NCI-H2029 treated with DMSO at 0.1 percent for 48 hours (cell line): ENCODE measurements around the gene SFXN5.

Experiments
- DNase-seq: peaks from one replicate; lab custom pipeline; 2025; lab: John Stamatoyannopoulos, UW

Gene SFXN5

DNA sequence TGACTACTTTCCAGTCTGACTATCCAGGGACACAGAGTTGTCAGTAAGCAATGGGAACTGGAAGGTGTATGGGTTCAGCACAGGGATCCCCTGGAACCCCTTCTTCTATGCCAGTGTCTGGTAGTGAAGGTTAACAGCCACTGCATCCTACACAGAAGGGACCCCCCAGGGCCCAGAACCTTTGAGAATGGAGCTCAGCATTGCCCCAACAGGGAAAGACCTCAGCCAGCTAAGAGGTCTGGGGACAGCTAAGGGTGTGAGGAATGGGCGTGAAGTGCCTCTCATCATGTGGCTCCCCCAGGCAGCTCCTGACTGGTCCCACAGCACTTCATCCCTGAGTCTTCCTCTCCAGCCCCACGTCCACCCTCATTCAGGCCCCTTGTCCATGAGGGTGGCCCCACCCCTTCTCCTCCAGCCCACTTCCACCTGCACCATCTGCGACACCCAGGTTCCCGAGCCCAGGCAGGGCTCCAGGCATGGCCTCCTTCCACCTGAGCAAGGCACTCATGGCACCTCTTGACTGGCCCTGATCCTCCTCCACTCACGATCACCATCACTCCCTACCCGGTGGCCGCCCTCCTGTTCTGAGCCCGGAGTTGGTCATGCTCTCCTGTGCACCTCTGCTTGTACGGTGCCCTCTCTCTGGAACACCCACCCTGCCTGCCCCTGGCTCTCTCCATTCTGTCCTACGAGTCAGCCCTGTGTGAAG is 77.1 kb downstream of the SFXN5 start:
- no peak for DNase-seq

DNA sequence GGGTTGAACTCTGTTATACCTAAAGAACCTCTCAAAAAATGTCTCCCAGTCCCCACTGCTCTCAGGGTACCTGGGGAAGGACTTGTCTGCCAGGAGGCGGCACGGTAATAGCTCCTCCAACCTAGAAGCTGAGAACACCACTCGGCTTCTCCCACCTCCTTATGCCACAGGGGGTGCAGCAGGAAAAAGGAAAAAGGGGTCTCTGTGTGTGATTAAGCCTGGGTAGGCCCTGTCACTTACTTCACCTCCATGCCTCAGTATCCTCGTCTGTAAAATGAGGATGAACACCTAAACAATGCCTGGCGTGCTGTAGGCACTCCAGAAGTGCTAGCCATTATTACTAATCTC is 77.6 kb downstream of the SFXN5 start:
- DNase-seq: no peak

DNA sequence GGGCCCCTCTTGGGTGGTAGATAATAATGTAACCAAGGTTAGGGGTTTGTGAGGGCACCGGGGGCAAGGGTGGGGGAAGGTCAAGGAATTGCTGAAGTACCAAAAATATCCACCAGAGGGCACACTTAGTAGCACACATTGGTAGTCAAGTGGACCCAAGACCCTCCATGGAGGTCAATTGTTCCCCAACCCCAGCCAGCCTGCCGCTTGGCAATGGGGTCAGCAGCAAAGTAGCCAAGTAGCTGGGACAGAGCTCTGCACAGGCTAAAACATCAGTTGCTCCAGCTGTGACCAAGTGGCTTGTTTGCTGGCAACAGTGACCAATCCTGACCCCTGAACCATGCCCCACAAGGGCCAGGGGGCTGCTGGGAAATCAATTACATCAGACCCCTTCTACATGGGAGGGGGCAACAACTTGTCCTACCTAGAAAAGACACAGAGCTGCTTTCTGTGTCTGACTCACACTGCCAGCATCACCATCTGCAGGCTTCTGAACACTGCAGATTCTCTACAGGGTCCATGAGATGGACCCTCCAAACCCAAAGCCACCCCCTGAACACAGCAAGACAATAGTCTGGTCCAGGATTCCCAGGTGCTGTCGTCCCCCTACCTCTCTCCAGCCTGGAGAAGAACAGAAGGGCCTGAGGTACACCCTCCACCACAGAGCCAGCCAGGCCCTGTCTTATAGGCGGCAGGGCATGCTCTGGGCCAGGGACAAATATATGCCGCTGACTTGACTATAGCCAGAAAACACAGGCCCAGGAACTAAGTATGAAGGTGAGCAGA is 78.2 kb downstream of the SFXN5 start:
- no peak for DNase-seq

DNA sequence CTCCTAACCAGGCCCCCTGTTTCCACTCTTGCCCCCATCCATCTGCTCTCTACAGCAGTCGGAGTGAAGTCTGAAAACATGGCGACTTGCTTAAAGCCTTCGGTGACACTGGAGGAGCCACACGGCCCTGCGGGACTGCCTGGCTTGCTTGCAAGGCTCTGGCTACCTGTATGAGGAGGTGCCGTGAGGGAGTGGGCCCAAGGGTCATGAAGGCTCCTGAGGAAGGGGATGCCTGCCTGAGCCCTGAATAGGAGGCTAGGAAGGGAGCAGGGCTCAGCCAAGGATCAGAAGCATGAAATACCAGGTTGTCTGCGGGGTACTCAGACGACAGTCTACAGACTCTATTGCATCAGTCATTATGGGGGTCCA is 78.8 kb downstream of the SFXN5 start:
- DNase-seq: no peak

DNA sequence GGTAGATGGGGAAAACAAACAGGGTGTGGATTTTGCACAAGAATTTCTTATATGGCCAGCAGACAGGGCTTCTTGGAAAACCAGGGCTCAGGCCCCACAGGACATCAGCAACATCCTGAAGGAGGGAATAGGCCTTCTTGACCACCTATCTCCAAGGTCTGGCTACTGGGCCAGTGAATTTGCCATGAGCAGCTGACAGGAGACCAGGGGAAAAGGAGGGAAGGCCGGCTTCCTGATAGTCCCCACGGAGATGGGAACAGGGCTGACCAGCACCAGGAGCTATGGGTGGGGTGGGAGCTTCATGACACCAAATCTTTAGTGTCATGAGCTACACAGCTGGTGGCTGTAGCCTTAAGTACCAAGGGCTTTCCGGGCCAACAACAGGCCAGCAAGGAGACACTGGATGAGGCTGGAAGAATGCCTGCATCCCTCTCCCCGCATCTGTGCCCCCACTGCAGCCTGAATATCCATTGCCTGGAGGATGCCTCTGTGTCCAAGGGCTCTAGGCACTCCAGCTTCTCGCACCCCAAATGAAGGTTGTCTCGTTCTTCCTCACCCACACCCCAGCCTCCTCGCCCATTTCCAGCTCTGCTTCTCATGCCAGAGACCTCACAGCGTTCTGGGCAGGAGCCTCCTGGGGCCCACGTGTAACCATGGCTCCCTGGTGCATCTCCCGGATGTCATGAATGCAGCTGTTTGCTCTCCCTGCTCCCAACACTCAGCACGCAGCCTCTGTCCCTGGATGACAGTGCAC is 79.4 kb downstream of the SFXN5 start:
- no peak for DNase-seq

DNA sequence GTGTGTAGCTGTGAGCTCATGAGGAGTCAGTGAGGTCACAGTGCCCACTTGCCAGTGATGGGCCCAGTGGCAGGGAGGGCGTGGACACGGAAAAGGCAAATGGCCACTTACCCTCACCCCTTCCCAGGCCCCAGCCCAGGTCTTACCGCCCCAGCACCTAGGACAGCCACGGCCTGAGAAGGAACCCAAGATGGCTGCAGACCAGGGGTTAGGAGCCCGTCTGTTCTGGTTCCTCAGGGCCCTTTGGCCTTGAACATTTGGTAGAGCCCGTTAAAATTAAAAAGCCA is 80.1 kb downstream of the SFXN5 start:
- no peak for DNase-seq

DNA sequence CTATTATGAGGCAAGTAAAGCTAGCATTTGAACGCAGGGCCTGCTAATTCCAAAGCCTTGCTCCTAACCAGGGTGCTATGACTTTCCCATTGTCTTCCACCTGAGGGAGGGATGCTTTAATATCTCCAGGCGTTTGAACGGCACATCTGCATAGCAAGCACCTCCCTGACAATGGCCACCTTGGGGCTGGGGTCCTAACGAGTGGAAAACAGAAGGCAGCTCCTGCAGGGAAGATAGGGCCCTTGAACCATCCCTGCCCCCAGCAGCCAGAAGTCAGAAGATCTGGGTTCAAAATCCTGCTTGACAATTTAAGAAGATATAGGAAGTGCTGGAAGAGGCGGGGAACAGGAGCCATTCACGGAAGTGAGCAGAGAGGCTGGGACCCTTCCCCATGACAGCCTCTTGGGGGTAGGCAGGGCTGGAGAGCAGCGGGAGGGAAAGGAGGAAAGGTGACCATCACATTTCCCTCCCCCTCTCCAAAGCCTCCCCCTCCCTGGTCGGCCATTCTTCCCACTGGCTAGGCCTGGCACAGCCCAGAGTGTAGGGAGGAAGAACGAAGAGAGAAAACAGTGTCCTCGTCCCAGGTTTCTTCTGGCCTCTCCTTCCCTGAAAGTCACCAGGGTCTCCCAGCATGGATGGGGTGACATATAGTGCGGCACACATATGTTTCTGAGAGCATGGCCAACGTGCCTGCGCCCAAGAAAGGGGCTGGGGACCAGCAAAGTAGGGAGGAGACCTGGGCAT is 80.6 kb downstream of the SFXN5 start:
- DNase-seq: no peak

DNA sequence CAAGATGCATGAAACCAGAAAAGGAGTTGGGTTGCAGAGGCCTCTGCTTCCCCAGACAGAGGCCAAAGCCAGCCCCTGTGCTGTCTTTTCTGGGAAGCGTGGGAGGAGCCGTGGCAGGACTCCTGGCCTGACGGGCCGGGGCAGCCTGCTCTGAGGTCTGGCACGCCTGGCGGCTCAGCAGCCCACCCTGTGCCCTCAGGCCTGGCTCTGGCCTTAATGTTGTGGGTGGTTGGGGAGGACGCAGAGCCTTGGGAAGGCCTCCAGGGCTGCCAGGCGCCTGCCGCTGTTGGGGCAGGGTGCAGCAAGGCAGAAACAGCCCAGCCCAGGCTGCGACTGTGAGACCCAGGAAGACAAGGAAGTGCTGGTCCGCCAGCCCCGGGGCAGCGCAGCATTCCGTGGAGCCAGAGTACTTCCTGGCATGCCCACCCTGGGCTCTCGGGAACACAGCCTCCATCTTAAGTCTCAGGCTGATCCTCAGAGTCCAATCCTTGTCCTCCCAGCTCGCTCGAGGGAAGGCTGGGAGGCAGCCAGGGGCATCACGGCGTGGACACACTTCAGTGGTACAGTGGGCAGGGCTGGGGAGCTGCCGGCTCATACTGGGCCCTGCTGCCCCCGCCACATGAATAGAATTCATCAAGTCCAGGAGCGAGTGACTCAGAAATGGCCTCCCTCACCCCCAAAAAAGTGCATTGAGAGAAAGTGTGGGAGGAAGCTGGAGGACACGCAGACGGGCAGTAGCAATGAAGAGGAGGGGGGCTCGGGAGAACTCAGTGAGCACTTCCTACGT is 81.5 kb downstream of the SFXN5 start:
- no peak for DNase-seq

DNA sequence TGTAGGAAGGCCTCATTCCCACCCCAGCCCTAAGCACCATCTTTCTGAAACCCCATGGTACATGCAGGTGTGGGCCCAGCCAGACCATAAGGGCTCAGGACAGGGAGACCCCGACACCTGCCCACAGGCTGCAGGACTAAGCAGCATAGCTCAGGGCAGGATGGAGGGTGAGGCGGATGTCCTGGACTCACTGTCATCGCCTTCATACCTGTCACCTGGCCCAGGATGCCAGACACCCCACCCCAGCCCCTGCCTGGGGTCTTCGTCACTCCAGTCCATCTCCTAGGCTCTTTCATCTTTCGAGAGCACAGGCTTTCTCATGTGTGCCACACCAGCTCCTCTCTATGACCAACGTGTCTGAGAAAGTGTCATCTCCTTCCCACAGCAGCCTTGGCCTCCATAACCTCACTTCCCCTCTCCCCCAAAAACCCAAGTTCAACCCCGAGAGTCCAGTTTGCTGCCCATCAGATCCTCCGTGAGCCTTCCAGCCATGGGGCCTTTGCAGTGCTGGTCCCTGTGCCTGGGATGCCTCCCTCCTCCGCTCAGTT is 82.7 kb downstream of the SFXN5 start:
- no peak for DNase-seq

DNA sequence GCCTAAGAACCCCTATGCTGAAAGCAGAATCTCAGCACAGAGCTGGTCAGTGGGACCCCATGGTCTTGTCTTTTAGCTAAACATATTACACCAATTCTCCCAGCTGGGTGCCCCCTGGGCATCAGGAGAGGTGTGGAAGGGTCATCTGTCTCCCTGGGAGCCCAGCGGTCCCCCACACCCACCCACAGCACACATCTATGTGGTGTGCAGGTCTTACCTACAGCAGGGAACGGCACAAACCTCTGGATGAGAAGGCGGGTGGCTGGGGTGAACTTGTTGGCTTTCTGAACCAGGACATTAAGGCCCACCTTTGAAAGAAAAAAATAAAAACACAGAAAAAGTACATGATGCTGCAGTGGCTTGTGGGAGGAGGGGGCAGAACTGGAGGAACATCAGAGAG is 83.5 kb downstream of the SFXN5 start:
- no peak for DNase-seq

DNA sequence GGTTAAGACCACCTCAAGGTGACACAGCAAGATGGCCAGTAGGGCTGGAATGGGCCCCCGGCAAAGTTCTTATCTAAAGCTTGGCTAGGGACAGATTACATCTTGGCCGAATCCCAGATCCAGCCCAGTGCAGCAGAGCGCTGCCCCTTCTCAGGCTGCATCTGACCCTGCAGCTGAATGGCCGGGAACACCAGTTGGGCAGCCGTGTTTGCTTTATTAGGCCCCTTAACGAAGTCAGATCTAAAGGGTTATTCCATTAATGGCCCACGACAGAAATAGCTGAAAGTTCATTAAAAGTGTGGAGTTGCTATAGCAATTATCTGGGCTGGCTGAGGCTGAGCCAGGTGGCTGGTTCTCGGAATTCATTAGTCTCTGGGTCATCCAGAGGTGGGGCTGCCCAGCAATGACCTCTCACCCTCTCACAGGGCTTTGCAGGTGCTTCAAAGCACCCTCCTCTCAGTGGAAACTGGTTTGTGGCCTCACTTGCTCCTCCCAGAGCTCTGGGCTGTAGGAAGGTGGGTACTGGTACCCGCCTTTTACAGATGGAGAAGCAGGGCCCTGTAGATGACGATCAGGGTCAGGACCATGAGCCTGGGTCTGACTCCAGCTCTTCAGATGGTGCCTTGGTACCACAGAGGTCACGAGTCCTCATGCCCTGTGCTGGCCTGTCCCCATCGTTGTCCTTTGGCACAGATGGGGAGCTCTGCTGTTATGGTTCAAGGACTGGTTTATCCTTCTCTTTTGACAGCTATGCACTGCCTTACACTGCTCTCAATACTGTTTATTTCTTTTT is 85.4 kb downstream of the SFXN5 start:
- DNase-seq: no peak

DNA sequence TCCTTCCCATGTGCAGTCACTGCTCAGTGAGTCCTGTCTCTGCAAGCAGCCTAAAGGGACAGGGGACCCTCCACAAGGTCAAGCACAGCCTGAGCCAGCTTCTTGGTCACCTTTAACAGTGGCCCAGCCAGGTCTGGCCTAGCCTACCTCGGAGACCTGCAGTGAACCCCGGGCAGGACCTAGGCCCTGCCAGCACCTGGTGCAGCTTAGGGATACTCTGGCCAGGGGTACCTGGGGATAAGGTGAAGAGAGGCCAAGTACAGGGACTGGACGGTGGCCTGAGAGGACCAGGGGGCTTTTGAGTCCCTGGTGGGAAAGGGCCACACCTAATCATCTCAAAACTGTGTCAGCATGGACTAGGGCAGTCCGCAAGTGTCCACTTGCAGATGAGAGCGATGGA is 86.4 kb downstream of the SFXN5 start:
- no peak for DNase-seq

DNA sequence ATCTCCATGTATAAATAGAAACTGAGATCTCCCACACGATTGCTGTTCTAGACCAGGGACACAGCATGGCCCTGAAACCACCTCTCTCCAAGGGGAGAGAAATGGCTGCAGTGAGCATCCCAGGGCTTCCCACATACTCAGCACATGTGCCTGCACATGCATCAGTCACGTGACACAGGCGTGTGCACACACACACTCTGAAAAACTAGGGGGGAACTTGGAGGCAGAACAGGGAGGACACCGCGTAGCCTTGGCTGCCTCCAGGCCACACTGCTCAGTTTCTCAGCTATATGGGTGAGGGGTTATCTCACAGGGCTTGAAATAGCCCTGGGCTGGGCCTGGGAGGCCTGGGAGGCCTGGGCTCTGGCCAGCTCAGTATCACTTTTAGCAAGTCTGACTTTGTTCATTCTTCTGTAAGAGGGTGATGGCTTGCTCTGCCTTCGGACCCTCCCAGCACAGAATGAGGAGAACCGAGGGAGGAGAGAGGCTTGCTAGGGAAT is 87.3 kb downstream of the SFXN5 start:
- DNase-seq: no peak

DNA sequence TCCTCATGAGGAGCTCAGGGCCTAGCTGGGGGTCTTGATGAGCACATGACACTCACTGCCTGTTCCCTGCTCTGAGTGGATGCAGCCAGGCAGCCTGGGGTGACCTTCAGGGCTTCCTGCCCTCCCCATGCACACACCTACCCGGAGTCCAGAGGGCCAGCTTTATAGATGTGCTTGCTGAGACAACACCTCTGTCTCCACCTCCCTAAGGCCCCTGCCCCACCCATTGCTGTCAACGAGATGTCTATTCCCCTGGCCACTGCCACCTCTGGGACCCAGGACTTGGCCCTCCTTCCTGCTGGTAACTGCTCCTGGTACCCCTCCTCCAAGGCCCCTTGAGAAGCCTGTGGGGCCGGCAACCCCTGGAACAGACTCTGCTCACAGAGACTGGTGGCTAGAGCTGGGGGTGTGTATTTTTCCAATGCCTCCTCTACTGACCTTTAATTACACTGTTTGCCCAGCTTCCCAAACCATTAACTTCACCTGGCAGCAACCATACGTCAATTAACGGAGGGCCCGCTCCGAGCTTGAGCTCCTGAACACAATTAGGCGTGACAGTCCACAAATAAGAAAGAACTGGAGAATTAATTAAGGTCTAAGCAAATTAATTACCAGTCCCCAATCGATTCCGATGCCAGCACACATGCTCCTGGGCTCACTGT is 87.9 kb downstream of the SFXN5 start:
- DNase-seq: no peak

DNA sequence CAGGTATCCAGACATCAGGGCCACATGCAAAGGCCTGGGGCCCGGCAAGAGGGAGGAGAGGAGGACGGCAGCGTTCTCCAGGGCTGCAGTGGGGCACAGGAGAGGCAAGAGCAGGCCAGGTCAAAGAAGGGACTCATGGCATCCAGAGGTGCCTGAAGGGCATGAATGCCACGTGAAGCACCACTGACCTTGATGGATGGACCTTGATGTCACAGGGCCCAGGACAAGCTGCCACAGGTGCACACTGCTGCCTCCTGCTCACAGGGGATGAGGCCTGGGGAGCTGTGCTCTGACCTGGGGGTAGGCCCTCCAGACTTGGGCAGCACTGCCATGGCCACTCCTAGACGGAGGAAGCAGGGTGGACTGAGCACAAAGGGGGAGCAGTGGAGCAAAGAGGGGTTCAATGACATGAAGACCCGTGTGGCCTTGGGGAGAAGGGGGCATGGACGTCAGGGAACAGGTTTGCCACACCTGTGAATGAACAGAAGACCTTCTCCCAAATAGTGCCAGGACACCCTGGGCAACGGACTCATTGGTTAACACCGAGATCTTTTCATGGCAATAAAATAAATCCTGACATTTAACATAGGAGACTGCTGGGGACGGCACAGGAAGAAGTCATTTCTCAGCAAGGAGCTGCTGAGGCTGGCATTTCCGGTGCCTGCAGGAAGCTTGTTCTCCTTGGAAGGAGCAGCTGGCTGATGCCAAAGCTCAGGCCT is 88.6 kb downstream of the SFXN5 start:
- DNase-seq: no peak

DNA sequence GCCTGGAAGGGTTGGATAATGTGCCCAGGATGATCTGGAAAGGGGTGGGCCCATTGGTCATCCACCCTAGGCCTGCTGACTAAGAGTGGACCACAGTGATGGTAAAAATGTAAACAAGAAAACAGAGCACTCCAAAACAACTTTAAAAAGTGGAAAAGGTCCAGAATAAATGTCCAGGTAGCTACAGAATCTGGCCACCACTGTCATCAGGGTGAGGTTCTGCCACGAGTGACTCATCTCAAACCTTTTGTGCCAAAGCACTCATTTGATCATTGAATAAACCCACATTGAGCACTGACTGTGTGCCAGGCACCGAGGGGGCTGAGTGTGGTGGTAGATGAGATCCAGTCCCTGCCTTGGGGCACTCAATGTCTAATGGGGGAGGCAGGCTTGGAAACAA is 89.3 kb downstream of the SFXN5 start:
- DNase-seq: no peak

DNA sequence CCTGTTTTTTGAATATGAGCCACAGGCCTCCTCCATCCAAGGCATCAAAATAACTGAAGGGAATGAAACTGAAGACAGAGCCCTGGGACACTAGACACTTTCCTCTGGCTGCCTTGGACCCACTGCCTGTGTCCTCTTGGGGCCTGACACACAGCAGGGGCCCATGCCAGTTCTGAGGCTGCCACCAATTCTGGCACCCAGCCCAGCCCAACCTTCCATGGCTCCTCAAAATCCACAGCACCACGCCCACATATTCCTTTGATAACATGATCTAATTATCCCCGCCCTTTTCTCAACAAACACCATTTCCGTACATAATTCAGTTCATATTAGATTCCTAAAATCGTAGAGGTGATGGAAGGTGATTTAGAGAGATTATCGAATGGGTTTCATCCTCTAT is 90.0 kb downstream of the SFXN5 start:
- DNase-seq: no peak

DNA sequence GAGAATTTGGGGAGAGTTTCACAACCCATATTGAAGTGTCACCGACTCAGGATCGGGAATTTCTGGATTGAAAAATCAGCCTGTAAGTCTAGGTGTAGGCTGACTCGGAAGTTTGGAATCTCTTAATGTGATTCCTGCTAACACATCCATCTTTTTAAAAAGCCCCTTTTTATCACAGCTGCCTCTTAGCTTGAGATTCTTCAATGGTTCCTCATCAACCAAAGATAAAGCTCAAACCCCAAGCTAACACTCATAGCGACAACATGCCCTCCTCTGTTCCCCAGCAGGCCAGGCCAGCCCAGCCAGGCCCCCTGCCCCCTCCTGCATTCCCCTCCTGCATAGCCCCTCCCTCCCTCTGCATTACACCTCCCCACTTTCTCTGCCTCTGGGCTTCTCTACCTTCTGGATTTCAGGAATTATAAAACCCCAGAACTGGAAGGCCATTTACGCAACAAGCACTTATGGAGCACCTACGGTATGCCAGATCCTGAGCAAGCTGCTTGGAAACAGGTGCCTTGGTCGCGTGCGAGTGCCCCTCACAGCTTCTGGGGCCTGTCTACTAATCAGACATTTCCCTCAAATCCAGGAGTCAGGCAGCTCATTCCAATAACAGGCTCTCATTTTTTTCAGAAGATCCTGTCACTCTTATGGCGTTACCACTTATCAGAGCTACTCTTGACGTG is 90.8 kb downstream of the SFXN5 start:
- no peak for DNase-seq

DNA sequence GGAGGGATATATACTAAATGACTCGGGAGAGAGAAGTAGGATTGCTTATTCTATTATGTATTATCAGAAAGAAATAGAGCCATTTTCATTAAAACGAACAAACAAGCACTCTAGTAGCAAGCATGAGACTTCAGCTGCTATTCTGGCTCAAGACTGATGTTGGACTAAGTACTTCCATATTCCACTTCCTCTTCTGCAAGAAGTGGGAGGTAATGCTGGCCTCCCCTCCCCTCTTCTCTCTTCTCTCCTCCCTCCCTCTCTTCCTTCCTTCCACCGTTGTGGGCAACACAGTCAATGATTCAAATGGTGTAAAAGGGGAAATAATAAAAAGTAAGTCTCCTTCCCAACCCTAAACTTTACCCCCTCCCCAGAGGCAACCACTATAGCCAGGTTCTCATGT is 91.6 kb downstream of the SFXN5 start:
- DNase-seq: no peak
